HCT116 (cell line): ENCODE data around the gene TEKTIP1. TPM values are rescaled to one million over a fixed set of nuclear protein-coding genes. Genes with fewer than 3 reads are reported as not detected.

Experiments
- ATAC-seq: fragments of 200-7000 bp; cut with Tn5 transposase; 2 replicates; pipeline ENCODE4 v1.9.1; 2020; ENCODE audit warnings: mild to moderate bottlenecking, moderate library complexity
- BruUV-seq: library from RNA; stranded (reverse); fragments of 400-500 nt; replicated peaks from 2 replicates; lab custom pipeline; 2021; lab: Mats Ljungman, UMichigan
- CTCF ChIA-PET: fragments of 300-600 bp; sonication (Branson Sonifier 250); formaldehyde crosslinking; loops from one replicate; lab custom pipeline; 2021; ENCODE audit warnings: antibody characterized with exemption; lab: Charles Lee
- POLR2A ChIA-PET: fragments of 300-600, 350-600 bp; sonication (Branson Sonifier 250); formaldehyde crosslinking; loops from one replicate; lab custom pipeline; 2021; ENCODE audit warnings: antibody characterized with exemption; lab: Charles Lee
- RAD21 ChIA-PET, 2 experiments: fragments of 300-600 bp; sonication (Branson Sonifier 250); formaldehyde crosslinking; loops; one replicate each; lab custom pipeline; 2023; ENCODE audit warnings: low total read pairs in 2 of 2; ENCODE audit not compliant: uncharacterized antibody in 2 of 2, unreplicated experiment in 2 of 2, low non-redundant PET in 1 of 2; lab: Charles Lee
- DNase-seq: peaks from one replicate; pipeline ENCODE4 v3.0.0-alpha.2; 2010; ENCODE audit warnings: low read depth, low spot score
- H2AFZ ChIP-seq: fragments of 200-600 bp; shearing (Covaris generic), sonication (generic); 2 replicates; pipeline ENCODE4 v1.6.1; 2017; ENCODE audit warnings: low read depth, mixed run types, mixed read lengths, antibody characterized with exemption, low read length; ENCODE audit not compliant: poor library complexity, severe bottlenecking
- H3K27ac ChIP-seq: 2 replicates; pipeline ENCODE4 v1.5.1; 2012; ENCODE audit warnings: low read depth, low read length
- H3K27me3 ChIP-seq: fragments of 200-600 bp; sonication (generic); 2 replicates; pipeline ENCODE4 v1.6.1; 2016; ENCODE audit warnings: mixed run types, low read length, mixed read lengths; ENCODE audit not compliant: insufficient read depth
- H3K36me3 ChIP-seq, 2 experiments: fragments of 200-500 bp in 1 of 2; fragments of 200-600 bp in 1 of 2; sonication (Bioruptor generic) in 1 of 2; sonication (generic) in 1 of 2; 2 replicates each; pipeline versions ENCODE4 v1.5.1 to v1.6.1; 2014 to 2016; ENCODE audit warnings: low read length in 2 of 2, inconsistent platforms in 1 of 2, mixed read lengths in 1 of 2, mixed run types in 1 of 2; ENCODE audit not compliant: insufficient read depth in 2 of 2, control insufficient read depth in 1 of 2
- H3K4me1 ChIP-seq, 2 experiments: fragments of 200-600 bp in 1 of 2; sonication (generic) in 1 of 2; 2 replicates each; pipeline versions ENCODE4 v1.5.1 to v1.6.1; 2012 to 2017; ENCODE audit warnings: low read length in 2 of 2, inconsistent platforms in 1 of 2, mild to moderate bottlenecking in 1 of 2, mixed read lengths in 1 of 2, mixed run types in 1 of 2, moderate library complexity in 1 of 2; ENCODE audit not compliant: insufficient read depth in 2 of 2, control insufficient read depth in 1 of 2
- H3K4me2 ChIP-seq: fragments of 200-600 bp; sonication (generic); 2 replicates; pipeline ENCODE4 v1.6.1; 2017; ENCODE audit warnings: mixed run types, low read length, mixed read lengths
- H3K4me3 ChIP-seq, 2 experiments: fragments of 200-600 bp in 1 of 2; sonication (generic) in 1 of 2; replicated peaks in 1 of 2; 2 replicates each; pipeline ENCODE4 v1.5.1; 2011 to 2016; ENCODE audit warnings: low read length in 2 of 2, control low read depth in 1 of 2, low read depth in 1 of 2, mild to moderate bottlenecking in 1 of 2, mixed read lengths in 1 of 2, mixed run types in 1 of 2
- H3K79me2 ChIP-seq: fragments of 200-600 bp; sonication (generic); 2 replicates; pipeline ENCODE4 v1.6.1; 2017; ENCODE audit warnings: mild to moderate bottlenecking, mixed run types, low read length, moderate library complexity, mixed read lengths; ENCODE audit not compliant: insufficient read depth
- H3K9ac ChIP-seq: fragments of 200-600 bp; sonication (generic); 2 replicates; pipeline ENCODE4 v1.6.1; 2016; ENCODE audit warnings: low read length, mixed read lengths
- H3K9me2 ChIP-seq: fragments of 200-600 bp; sonication (generic), shearing (Covaris generic); 2 replicates; pipeline ENCODE4 v1.6.1; 2017; ENCODE audit warnings: mixed run types, mild to moderate bottlenecking, moderate library complexity; ENCODE audit not compliant: insufficient read depth
- H3K9me3 ChIP-seq, 2 experiments: fragments of 200-500 bp in 1 of 2; fragments of 200-600 bp in 1 of 2; sonication (Bioruptor generic) in 1 of 2; sonication (generic) in 1 of 2; 2 replicates each; pipeline ENCODE4 v1.6.1; 2014 to 2017; ENCODE audit warnings: low read length in 2 of 2, mixed read lengths in 2 of 2, inconsistent platforms in 1 of 2, low read depth in 1 of 2, mild to moderate bottlenecking in 1 of 2, mixed run types in 1 of 2, moderate library complexity in 1 of 2; ENCODE audit not compliant: control insufficient read depth in 1 of 2, insufficient read depth in 1 of 2
- H4K20me1 ChIP-seq: fragments of 200-600 bp; sonication (generic), shearing (Covaris generic); 2 replicates; pipeline ENCODE4 v1.6.1; 2017; ENCODE audit warnings: mixed run types, mild to moderate bottlenecking, moderate library complexity; ENCODE audit not compliant: insufficient read depth
- CBX3 ChIP-seq: IDR thresholded peaks from 2 replicates; pipeline ENCODE4 v1.6.1; 2012; ENCODE audit warnings: low read depth
- EGR1 ChIP-seq: IDR thresholded peaks from 2 replicates; pipeline ENCODE4 v1.6.1; 2012; ENCODE audit warnings: low read depth
- FOSL1 ChIP-seq: IDR thresholded peaks from 2 replicates; pipeline ENCODE4 v1.6.1; 2012; ENCODE audit warnings: low read depth
- POLR2A ChIP-seq: IDR thresholded peaks from 2 replicates; pipeline ENCODE4 v1.7.0; 2011; ENCODE audit warnings: borderline replicate concordance; ENCODE audit not compliant: insufficient read depth, insufficient read length; ENCODE audit errors: extremely low read depth
- SRF ChIP-seq: IDR thresholded peaks from 2 replicates; pipeline ENCODE4 v1.6.1; 2012; ENCODE audit warnings: low read depth
- intact Hi-C: fragments of 100-400 bp; cut with micrococcal nuclease; formaldehyde crosslinking; loops from 2 replicates; pipeline ENCODE4 v1.10.0; 2022
- total RNA-seq: library from RNA; stranded (reverse); gene quantifications from one replicate; pipeline ENCODE4 v1.2.1, GENCODE V29; 2021; ENCODE audit not compliant: unreplicated experiment
- TF ChIP-seq, protein P1 (sequence below), 3 experiments: fragments of 200-600 bp in 1 of 3; sonication (generic) in 1 of 3; IDR thresholded peaks in 2 of 3; conservative IDR thresholded peaks in 1 of 3; 2 replicates each; pipeline ENCODE4 v1.5.1; 2012 to 2017; ENCODE audit warnings: low read depth in 2 of 3, low read length in 2 of 3, antibody characterized with exemption in 1 of 3, borderline replicate concordance in 1 of 3, control low read depth in 1 of 3, mild to moderate bottlenecking in 1 of 3, mixed read lengths in 1 of 3, mixed run types in 1 of 3, moderate library complexity in 1 of 3; ENCODE audit not compliant: insufficient read depth in 1 of 3
- TF ChIP-seq, protein P2 (sequence below): IDR thresholded peaks from 2 replicates; pipeline ENCODE4 v1.6.1; 2012
- TF ChIP-seq, protein P3 (sequence below): IDR thresholded peaks from 2 replicates; pipeline ENCODE4 v1.6.1; 2012; ENCODE audit warnings: low read depth

TEKTIP1 gene
- total RNA-seq, 1 experiment from 2014 or later = 1.2 TPM

DNA sequence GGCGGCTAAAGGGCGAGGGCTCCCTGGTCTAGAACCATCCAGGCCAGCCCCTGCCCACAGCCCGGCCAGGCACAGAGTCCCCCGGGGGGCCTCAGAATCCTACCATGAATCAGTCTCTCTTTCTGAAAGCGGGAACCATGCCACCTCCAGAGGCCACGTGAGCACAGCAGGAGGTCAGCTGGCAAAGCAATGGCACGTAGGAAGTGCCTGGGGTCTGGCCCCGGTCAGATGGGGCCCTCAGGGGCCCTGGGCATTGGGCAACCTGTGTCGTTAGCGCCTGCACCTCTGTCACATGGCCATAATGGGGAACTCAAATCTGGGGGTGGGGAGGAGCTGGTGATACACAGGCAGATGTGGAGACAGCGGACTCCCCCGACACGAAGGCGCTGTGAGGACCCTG lies 9.6 kb downstream of the TEKTIP1 start:
- peaks cover 5% of the 10 kb centered on the region; the same call in 1 of the 2 replicates for H4K20me1 ChIP-seq
- peaks cover 11 to 24% of the 10 kb centered on the region in 2 experiments for H3K36me3 ChIP-seq
- no peaks in the 10 kb centered on the region for H3K9me3 ChIP-seq
- H3K27me3 ChIP-seq = no peaks in the 10 kb centered on the region
- no peak for DNase-seq
- POLR2A ChIA-PET = no interaction called here
- peaks cover 46% of the 10 kb centered on the region for H3K79me2 ChIP-seq
- H2AFZ ChIP-seq = no peak overlapping the region
- intact Hi-C loops = loop anchor here (5.0 kb wide), 1 partner anchor 79 kb away; the partner anchor contains the start of gene CACTIN
- peaks cover 0 to 18% of the 10 kb centered on the region in 2 experiments; a peak in 2 of 4 replicates for H3K4me1 ChIP-seq
- H3K4me2 ChIP-seq = no peak overlapping the region
- H3K27ac ChIP-seq = no peak overlapping the region; the same call in 1 of the 2 replicates
- no peak for ATAC-seq
- RAD21 ChIA-PET = interaction anchor here in 1 of 2 experiments (1.2 kb wide), 1 partner anchor 27 kb away, joined by 3 read pairs; no protein-coding TSS in a partner anchor
- H3K9ac ChIP-seq = no peak overlapping the region
- BruUV-seq = no TSS peak
- no peak for TF ChIP-seq CBX3
- TF ChIP-seq, protein P1, sequence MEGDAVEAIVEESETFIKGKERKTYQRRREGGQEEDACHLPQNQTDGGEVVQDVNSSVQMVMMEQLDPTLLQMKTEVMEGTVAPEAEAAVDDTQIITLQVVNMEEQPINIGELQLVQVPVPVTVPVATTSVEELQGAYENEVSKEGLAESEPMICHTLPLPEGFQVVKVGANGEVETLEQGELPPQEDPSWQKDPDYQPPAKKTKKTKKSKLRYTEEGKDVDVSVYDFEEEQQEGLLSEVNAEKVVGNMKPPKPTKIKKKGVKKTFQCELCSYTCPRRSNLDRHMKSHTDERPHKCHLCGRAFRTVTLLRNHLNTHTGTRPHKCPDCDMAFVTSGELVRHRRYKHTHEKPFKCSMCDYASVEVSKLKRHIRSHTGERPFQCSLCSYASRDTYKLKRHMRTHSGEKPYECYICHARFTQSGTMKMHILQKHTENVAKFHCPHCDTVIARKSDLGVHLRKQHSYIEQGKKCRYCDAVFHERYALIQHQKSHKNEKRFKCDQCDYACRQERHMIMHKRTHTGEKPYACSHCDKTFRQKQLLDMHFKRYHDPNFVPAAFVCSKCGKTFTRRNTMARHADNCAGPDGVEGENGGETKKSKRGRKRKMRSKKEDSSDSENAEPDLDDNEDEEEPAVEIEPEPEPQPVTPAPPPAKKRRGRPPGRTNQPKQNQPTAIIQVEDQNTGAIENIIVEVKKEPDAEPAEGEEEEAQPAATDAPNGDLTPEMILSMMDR (IDR thresholded peaks at IDR 0.05 in 2 of 3, conservative IDR thresholded peaks at IDR 0.05 in 1 of 3; ENCODE audit: borderline replicate concordance in 1 of 3, insufficient read depth in 1 of 3, low read depth in 2 of 3, low read length in 2 of 3) = no peak
- TF ChIP-seq, protein P2, sequence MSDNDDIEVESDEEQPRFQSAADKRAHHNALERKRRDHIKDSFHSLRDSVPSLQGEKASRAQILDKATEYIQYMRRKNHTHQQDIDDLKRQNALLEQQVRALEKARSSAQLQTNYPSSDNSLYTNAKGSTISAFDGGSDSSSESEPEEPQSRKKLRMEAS = no peak
- TF ChIP-seq, protein P3, sequence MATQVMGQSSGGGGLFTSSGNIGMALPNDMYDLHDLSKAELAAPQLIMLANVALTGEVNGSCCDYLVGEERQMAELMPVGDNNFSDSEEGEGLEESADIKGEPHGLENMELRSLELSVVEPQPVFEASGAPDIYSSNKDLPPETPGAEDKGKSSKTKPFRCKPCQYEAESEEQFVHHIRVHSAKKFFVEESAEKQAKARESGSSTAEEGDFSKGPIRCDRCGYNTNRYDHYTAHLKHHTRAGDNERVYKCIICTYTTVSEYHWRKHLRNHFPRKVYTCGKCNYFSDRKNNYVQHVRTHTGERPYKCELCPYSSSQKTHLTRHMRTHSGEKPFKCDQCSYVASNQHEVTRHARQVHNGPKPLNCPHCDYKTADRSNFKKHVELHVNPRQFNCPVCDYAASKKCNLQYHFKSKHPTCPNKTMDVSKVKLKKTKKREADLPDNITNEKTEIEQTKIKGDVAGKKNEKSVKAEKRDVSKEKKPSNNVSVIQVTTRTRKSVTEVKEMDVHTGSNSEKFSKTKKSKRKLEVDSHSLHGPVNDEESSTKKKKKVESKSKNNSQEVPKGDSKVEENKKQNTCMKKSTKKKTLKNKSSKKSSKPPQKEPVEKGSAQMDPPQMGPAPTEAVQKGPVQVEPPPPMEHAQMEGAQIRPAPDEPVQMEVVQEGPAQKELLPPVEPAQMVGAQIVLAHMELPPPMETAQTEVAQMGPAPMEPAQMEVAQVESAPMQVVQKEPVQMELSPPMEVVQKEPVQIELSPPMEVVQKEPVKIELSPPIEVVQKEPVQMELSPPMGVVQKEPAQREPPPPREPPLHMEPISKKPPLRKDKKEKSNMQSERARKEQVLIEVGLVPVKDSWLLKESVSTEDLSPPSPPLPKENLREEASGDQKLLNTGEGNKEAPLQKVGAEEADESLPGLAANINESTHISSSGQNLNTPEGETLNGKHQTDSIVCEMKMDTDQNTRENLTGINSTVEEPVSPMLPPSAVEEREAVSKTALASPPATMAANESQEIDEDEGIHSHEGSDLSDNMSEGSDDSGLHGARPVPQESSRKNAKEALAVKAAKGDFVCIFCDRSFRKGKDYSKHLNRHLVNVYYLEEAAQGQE = no peak
- no peak for TF ChIP-seq SRF
- no peak for TF ChIP-seq FOSL1
- no peak for TF ChIP-seq POLR2A
- no peak for TF ChIP-seq EGR1
- no peaks in the 10 kb centered on the region for H3K9me2 ChIP-seq
- CTCF ChIA-PET = no interaction called here
- no peak overlapping the region for H3K4me3 ChIP-seq
